CD4-positive, alpha-beta T cell treated with Interleukin-10 for 1 hour (primary cell): ENCODE data around the gene TLCD1.

Experiments
- DNase-seq: peaks from one replicate; pipeline ENCODE4 v3.0.0-alpha.2; 2020

The TLCD1 gene

GRCh38 chr17:28675490-28675889 is 50.5 kb downstream of the TLCD1 start:
- DNase-seq: no peak
